ENCODE measurements around the gene ANK3.

ANK3 gene

GRCh38 chr10:60377042-60377352, 12.7 kb downstream of the ANK3 start:
- no peak for DNase-seq (ENCODE audit: low read depth in 3 of 3)

- DNase-seq (ENCODE audit: low read depth in 3 of 3): no peak
Observed at GRCh38 chr10:60376221-60377041, 13.2 kb downstream of the ANK3 start.

- no peak for DNase-seq (ENCODE audit: low read depth in 3 of 3)
Observed at GRCh38 chr10:60375293-60376004, 14.2 kb downstream of the ANK3 start.

- DNase-seq (ENCODE audit: low read depth in 3 of 3): no peak
Observed at GRCh38 chr10:60374836-60375235, 14.8 kb downstream of the ANK3 start.

- DNase-seq (ENCODE audit: low read depth in 3 of 3): no peak
Observed at GRCh38 chr10:60372436-60372835, 17.2 kb downstream of the ANK3 start.

- no peak for DNase-seq (ENCODE audit: low read depth in 3 of 3)
Observed at GRCh38 chr10:60369547-60369930, 20.1 kb downstream of the ANK3 start.

GRCh38 chr10:60368875-60369546, 20.7 kb downstream of the ANK3 start:
- no peak for DNase-seq (ENCODE audit: low read depth in 3 of 3)

GRCh38 chr10:60367901-60368300, 21.8 kb downstream of the ANK3 start:
- no peak for DNase-seq (ENCODE audit: low read depth in 3 of 3)

GRCh38 chr10:60367431-60367830, 22.2 kb downstream of the ANK3 start:
- DNase-seq (ENCODE audit: low read depth in 3 of 3): no peak

GRCh38 chr10:60367024-60367423, 22.7 kb downstream of the ANK3 start:
- no peak for DNase-seq (ENCODE audit: low read depth in 3 of 3)

- no peak for DNase-seq (ENCODE audit: low read depth in 3 of 3)
Observed at GRCh38 chr10:60363187-60363586, 26.5 kb downstream of the ANK3 start.

GRCh38 chr10:60362461-60362860, 27.2 kb downstream of the ANK3 start:
- DNase-seq (ENCODE audit: low read depth in 3 of 3): no peak

GRCh38 chr10:60359066-60359465, 30.6 kb downstream of the ANK3 start:
- no peak for DNase-seq (ENCODE audit: low read depth in 3 of 3)

GRCh38 chr10:60358282-60358681, 31.4 kb downstream of the ANK3 start:
- no peak for DNase-seq (ENCODE audit: low read depth in 3 of 3)

GRCh38 chr10:60353519-60354258, 36.0 kb downstream of the ANK3 start:
- no peak for DNase-seq (ENCODE audit: low read depth in 3 of 3)

- no peak for DNase-seq (ENCODE audit: low read depth in 3 of 3)
Observed at GRCh38 chr10:60352105-60352504, 37.6 kb downstream of the ANK3 start.

GRCh38 chr10:60351191-60351853, 38.4 kb downstream of the ANK3 start:
- DNase-seq (ENCODE audit: low read depth in 3 of 3): no peak

- DNase-seq (ENCODE audit: low read depth in 3 of 3): no peak
Observed at GRCh38 chr10:60350400-60350799, 39.3 kb downstream of the ANK3 start.

GRCh38 chr10:60349426-60349825, 40.2 kb downstream of the ANK3 start:
- DNase-seq (ENCODE audit: low read depth in 3 of 3): no peak

GRCh38 chr10:60348982-60349381, 40.7 kb downstream of the ANK3 start:
- DNase-seq (ENCODE audit: low read depth in 3 of 3): no peak

- no peak for DNase-seq (ENCODE audit: low read depth in 3 of 3)
Observed at GRCh38 chr10:60347270-60347669, 42.4 kb downstream of the ANK3 start.

GRCh38 chr10:60346661-60347060, 43.0 kb downstream of the ANK3 start:
- no peak for DNase-seq (ENCODE audit: low read depth in 3 of 3)
